ENCODE results near the gene BFSP2.
"Not testable (repeated sequence)": the region's sequence is repeated elsewhere in the genome, so short reads cannot be mapped to it uniquely, and the experiment has no call there.

The BFSP2 gene

GRCh38 chr3:133468251-133468721, 68.4 kb downstream of the BFSP2 start:
- Histone ChIP-seq H3K9me3 (replicated peaks in 1 of 11) (no peaks in the 10 kb centered on the region), H4K20me1 (no peaks in the 10 kb centered on the region), H3K4me1 (peaks cover 33 to 58% (median 46%) of the 10 kb centered on the region in 10 experiments), H3K9ac (no peak overlapping the region), H3K27ac (no peak overlapping the region), H3K27me3 (no peaks in the 10 kb centered on the region), H3K36me3 (no peaks in the 10 kb centered on the region), H3K4me2 (peak overlapping the region in 5 of 11 experiments; percentile 14 to 77 (median 74); a peak in 4 of 22 replicates), H3K4me3 (no peak overlapping the region)
- TF ChIP-seq Cebpa-rat (IDR thresholded peaks at IDR 0.05), result no peak

GRCh38 chr3:133469140-133469731, 69.4 kb downstream of the BFSP2 start:
- no peak overlapping the region for H3K4me3 ChIP-seq
- no peaks in the 10 kb centered on the region for H3K27me3 ChIP-seq
- TF ChIP-seq Cebpa-rat (IDR thresholded peaks at IDR 0.05), result no peak
- no peak overlapping the region for H3K27ac ChIP-seq
- H3K4me1 ChIP-seq, result peaks cover 27 to 55% (median 40%) of the 10 kb centered on the region in 10 experiments
- no peak overlapping the region for H3K9ac ChIP-seq
- H3K36me3 ChIP-seq, result no peaks in the 10 kb centered on the region
- H4K20me1 ChIP-seq, result no peaks in the 10 kb centered on the region
- no peaks in the 10 kb centered on the region for H3K9me3 ChIP-seq (replicated peaks in 1 of 11)
- H3K4me2 ChIP-seq, result peak overlapping the region in 4 of 11 experiments; percentile 2 to 56 (median 8); a peak in 4 of 22 replicates

GRCh38 chr3:133472242-133472641, 72.4 kb downstream of the BFSP2 start:
- Histone ChIP-seq H3K27me3 (no peaks in the 10 kb centered on the region), H3K27ac (no peak overlapping the region), H3K9ac (no peak overlapping the region), H3K4me1 (peaks cover 21 to 53% (median 30%) of the 10 kb centered on the region in 10 experiments), H3K4me2 (no peak overlapping the region), H3K9me3 (replicated peaks in 1 of 11) (peaks cover 0 to 14% (median 0%) of the 10 kb centered on the region in 11 experiments; a peak in 5 of 22 replicates), H4K20me1 (no peaks in the 10 kb centered on the region), H3K36me3 (no peaks in the 10 kb centered on the region), H3K4me3 (no peak overlapping the region)
- TF ChIP-seq Cebpa-rat (IDR thresholded peaks at IDR 0.05), result no peak

GRCh38 chr3:133472889-133473288, 73.0 kb downstream of the BFSP2 start:
- Histone ChIP-seq H3K27me3 (no peaks in the 10 kb centered on the region), H3K4me1 (peaks cover 18 to 51% (median 29%) of the 10 kb centered on the region in 10 experiments), H3K9me3 (replicated peaks in 1 of 11) (peaks cover 0 to 14% (median 0%) of the 10 kb centered on the region in 11 experiments; a peak in 5 of 22 replicates), H3K36me3 (no peaks in the 10 kb centered on the region), H4K20me1 (no peaks in the 10 kb centered on the region), H3K27ac (no peak overlapping the region), H3K4me2 (no peak overlapping the region), H3K4me3 (no peak overlapping the region), H3K9ac (no peak overlapping the region)
- no peak for TF ChIP-seq Cebpa-rat (IDR thresholded peaks at IDR 0.05)

GRCh38 chr3:133473472-133474191, 73.8 kb downstream of the BFSP2 start:
- not testable (repeated sequence) for H3K4me3 ChIP-seq
- peak overlapping the region in 7 of 11 experiments; percentile 28 to 75 (median 56); a peak in 8 of 22 replicates for H3K4me2 ChIP-seq

GRCh38 chr3:133474251-133474801, 74.5 kb downstream of the BFSP2 start:
- H4K20me1 ChIP-seq, result no peaks in the 10 kb centered on the region
- no peak overlapping the region for H3K4me3 ChIP-seq
- no peaks in the 10 kb centered on the region for H3K36me3 ChIP-seq
- peak overlapping the region in 7 of 11 experiments; percentile 4 to 37 (median 17); a peak in 8 of 22 replicates for H3K27ac ChIP-seq
- H3K9ac ChIP-seq, result no peak overlapping the region
- H3K4me2 ChIP-seq, result peak overlapping the region; percentile 28 to 75 (median 56); a peak in 20 of 22 replicates
- H3K27me3 ChIP-seq, result no peaks in the 10 kb centered on the region
- H3K4me1 ChIP-seq, result peaks cover 17 to 40% (median 28%) of the 10 kb centered on the region in 10 experiments
- TF ChIP-seq Cebpa-rat (IDR thresholded peaks at IDR 0.05), result no peak
- peaks cover 0 to 14% (median 0%) of the 10 kb centered on the region in 11 experiments; a peak in 5 of 22 replicates for H3K9me3 ChIP-seq (replicated peaks in 1 of 11)

More at GRCh38 chr3:133473472-133474191, 73.8 kb downstream of the BFSP2 start:
- H3K27me3 ChIP-seq, H3K36me3 ChIP-seq, H3K9ac ChIP-seq, H4K20me1 ChIP-seq: not testable (repeated sequence)
- peaks cover 18 to 45% (median 28%) of the 10 kb centered on the region in 10 experiments for H3K4me1 ChIP-seq
- H3K9me3 ChIP-seq (replicated peaks in 1 of 11), result peaks cover 0 to 14% (median 0%) of the 10 kb centered on the region in 11 experiments; a peak in 5 of 22 replicates
- peak overlapping the region in 3 of 11 experiments; percentile 15 to 37 (median 17); a peak in 4 of 22 replicates for H3K27ac ChIP-seq

GRCh38 chr3:133474817-133475216, 75.0 kb downstream of the BFSP2 start:
- Histone ChIP-seq H3K27me3 (no peaks in the 10 kb centered on the region), H3K9ac (no peak overlapping the region), H3K4me2 (peak overlapping the region; percentile 28 to 75 (median 56)), H3K36me3 (no peaks in the 10 kb centered on the region), H3K4me1 (peaks cover 15 to 36% (median 27%) of the 10 kb centered on the region in 10 experiments), H3K4me3 (no peak overlapping the region), H4K20me1 (no peaks in the 10 kb centered on the region), H3K27ac (peak overlapping the region in 7 of 11 experiments; percentile 4 to 37 (median 21); a peak in 10 of 22 replicates), H3K9me3 (replicated peaks in 1 of 11) (peaks cover 0 to 14% (median 0%) of the 10 kb centered on the region in 11 experiments; a peak in 5 of 22 replicates)
- no peak for TF ChIP-seq Cebpa-rat (IDR thresholded peaks at IDR 0.05)

GRCh38 chr3:133475245-133476010, 75.6 kb downstream of the BFSP2 start:
- no peak for TF ChIP-seq Cebpa-rat (IDR thresholded peaks at IDR 0.05)
- peak overlapping the region; percentile 28 to 75 (median 56) for H3K4me2 ChIP-seq
- peaks cover 17 to 42% (median 27%) of the 10 kb centered on the region in 10 experiments for H3K4me1 ChIP-seq
- H3K4me3 ChIP-seq, result no peak overlapping the region
- H4K20me1 ChIP-seq, result no peaks in the 10 kb centered on the region
- H3K27me3 ChIP-seq, result no peaks in the 10 kb centered on the region
- H3K27ac ChIP-seq, result peak overlapping the region in 7 of 11 experiments; percentile 4 to 37 (median 21); a peak in 9 of 22 replicates
- no peak overlapping the region for H3K9ac ChIP-seq
- H3K36me3 ChIP-seq, result no peaks in the 10 kb centered on the region
- H3K9me3 ChIP-seq (replicated peaks in 1 of 11), result peaks cover 0 to 14% (median 0%) of the 10 kb centered on the region in 11 experiments; a peak in 5 of 22 replicates

Measured in BLaER1 treated with 17β-estradiol and CSF1 and Interleukin-3, amounts not matched to agents 10 nM and 100 nM (cell line).